ENCODE results near the gene TFDP2. TPM values are rescaled to one million over a fixed set of nuclear protein-coding genes. Genes with fewer than 3 reads are reported as not detected.

Gene TFDP2
- total RNA-seq, 2 experiments from 2014 or later = 99.9 to 169 TPM

DNA sequence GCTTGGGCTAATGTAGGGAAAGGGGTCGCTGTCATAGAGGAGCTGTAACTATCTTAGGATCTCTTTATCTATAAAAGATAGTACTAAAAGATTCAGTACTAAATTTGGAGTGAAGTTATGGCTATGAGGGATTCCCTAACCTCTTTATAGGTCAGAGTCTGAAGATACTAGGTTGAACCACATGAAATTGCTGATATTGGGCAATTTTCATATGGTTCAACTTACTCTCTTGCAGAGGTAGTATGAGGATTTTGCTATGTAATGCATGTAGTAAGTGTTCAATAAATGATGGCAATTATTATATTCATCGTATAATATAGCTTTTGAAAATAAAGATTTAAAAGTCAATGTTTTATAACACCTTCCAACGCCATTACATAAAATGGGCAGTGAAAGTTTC is 1.9 kb upstream of the TFDP2 start:
- no peak for DNase-seq (ENCODE audit: low spot score)
- ChIA-PET POLR2A (interaction anchor here (0.6 to 1.1 kb wide), 4 partner anchors 14 to 85 kb away, joined by 3 to 5 read pairs (median 4); no protein-coding TSS in a partner anchor), CTCF (ENCODE audit: unreplicated experiment) (no interaction called here)
- Histone ChIP-seq H3K9me3 (ENCODE audit: low read length) (no peaks in the 10 kb centered on the region), H3K79me2 (ENCODE audit: insufficient read depth, low read depth, low read length) (peaks cover 27% of the 10 kb centered on the region), H2AFZ (ENCODE audit: low read length) (no peak overlapping the region), H3K4me3 (ENCODE audit: low read depth, low read length, poor library complexity, severe bottlenecking) (no peak overlapping the region), H3K36me3 (ENCODE audit: insufficient read depth, low read length) (no peaks in the 10 kb centered on the region), H4K20me1 (ENCODE audit: insufficient read depth, low read length) (no peaks in the 10 kb centered on the region), H3K27ac (ENCODE audit: low read depth, low read length, poor library complexity, severe bottlenecking) (no peak overlapping the region), H3K9me2 (ENCODE audit: insufficient read depth, low read length) (no peaks in the 10 kb centered on the region), H3K4me2 (ENCODE audit: low read length) (no peak overlapping the region), H3K4me1 (ENCODE audit: insufficient read depth, low read length, poor library complexity, severe bottlenecking) (peaks cover 16% of the 10 kb centered on the region)
- no TSS peak for BruUV-seq (replicated peaks)
- intact Hi-C loops (cut with micrococcal nuclease; ENCODE audit: unreplicated experiment) = no loop called here
- TF ChIP-seq EZH2phosphoT487 (IDR thresholded peaks at IDR 0.05; ENCODE audit: borderline replicate concordance, low read depth, low read length) = no peak
- TF ChIP-seq, protein P1, sequence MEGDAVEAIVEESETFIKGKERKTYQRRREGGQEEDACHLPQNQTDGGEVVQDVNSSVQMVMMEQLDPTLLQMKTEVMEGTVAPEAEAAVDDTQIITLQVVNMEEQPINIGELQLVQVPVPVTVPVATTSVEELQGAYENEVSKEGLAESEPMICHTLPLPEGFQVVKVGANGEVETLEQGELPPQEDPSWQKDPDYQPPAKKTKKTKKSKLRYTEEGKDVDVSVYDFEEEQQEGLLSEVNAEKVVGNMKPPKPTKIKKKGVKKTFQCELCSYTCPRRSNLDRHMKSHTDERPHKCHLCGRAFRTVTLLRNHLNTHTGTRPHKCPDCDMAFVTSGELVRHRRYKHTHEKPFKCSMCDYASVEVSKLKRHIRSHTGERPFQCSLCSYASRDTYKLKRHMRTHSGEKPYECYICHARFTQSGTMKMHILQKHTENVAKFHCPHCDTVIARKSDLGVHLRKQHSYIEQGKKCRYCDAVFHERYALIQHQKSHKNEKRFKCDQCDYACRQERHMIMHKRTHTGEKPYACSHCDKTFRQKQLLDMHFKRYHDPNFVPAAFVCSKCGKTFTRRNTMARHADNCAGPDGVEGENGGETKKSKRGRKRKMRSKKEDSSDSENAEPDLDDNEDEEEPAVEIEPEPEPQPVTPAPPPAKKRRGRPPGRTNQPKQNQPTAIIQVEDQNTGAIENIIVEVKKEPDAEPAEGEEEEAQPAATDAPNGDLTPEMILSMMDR (conservative IDR thresholded peaks at IDR 0.05; ENCODE audit: low read length) = no peak

DNA sequence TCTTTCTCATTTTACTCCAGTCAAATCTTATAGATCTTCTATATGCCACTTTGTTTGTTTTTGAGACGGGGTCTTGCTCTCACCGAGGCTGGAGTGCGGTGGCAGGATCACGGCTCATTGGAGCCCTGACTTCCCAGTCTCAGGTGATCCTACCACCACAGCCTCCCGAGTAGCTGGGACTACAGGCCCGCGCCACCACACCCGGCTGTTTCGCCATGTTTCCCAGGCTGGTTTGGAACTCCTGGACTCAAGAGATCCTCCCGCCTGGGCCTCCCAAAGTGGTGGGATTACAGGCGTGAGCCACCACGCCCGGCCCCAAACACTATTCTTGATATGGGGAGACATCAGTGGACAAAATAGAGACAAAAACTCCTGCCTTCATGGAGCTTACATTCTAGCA is 927 bp upstream of the TFDP2 start:
- Histone ChIP-seq H3K9me2 (ENCODE audit: insufficient read depth, low read length) (no peaks in the 10 kb centered on the region), H3K36me3 (ENCODE audit: insufficient read depth, low read length) (no peaks in the 10 kb centered on the region), H3K4me2 (ENCODE audit: low read length) (no peak overlapping the region), H3K4me1 (ENCODE audit: insufficient read depth, low read length, poor library complexity, severe bottlenecking) (peaks cover 25% of the 10 kb centered on the region), H3K79me2 (ENCODE audit: insufficient read depth, low read depth, low read length) (peaks cover 37% of the 10 kb centered on the region), H3K27ac (ENCODE audit: low read depth, low read length, poor library complexity, severe bottlenecking) (no peak overlapping the region), H3K4me3 (ENCODE audit: low read depth, low read length, poor library complexity, severe bottlenecking) (no peak overlapping the region), H3K9me3 (ENCODE audit: low read length) (no peaks in the 10 kb centered on the region), H2AFZ (ENCODE audit: low read length) (no peak overlapping the region), H4K20me1 (ENCODE audit: insufficient read depth, low read length) (no peaks in the 10 kb centered on the region)
- BruUV-seq (replicated peaks) = no TSS peak
- POLR2A ChIA-PET = interaction anchor here (0.5 kb wide), 1 partner anchor 68 kb away, joined by 5 read pairs; no protein-coding TSS in a partner anchor
- CTCF ChIA-PET (ENCODE audit: unreplicated experiment) = interaction anchor here (0.6 kb wide), 1 partner anchor 362 kb away, joined by 3 read pairs; no protein-coding TSS in a partner anchor
- DNase-seq (ENCODE audit: low spot score) = no peak
- no peak for TF ChIP-seq EZH2phosphoT487 (IDR thresholded peaks at IDR 0.05; ENCODE audit: borderline replicate concordance, low read depth, low read length)
- TF ChIP-seq, protein P1 (conservative IDR thresholded peaks at IDR 0.05; ENCODE audit: low read length) = no peak
- intact Hi-C loops (cut with micrococcal nuclease; ENCODE audit: unreplicated experiment) = no loop called here

DNA sequence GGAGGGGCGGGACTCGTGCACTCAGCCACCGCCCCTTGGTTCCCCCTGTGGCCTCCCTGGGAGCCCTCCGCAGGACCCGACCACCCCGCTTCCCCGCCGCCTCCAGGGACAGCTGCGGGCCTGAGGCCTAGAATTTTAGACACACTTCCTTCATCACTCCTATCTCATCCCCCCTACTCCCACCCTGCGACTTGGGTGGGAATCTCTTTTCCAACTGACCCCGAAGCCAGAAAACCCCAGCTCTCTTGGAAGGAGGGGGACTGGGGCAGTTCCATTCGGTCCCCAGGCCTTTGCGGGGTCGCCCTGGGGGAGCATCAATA is 289 bp upstream of the TFDP2 start:
- intact Hi-C loops (cut with micrococcal nuclease; ENCODE audit: unreplicated experiment) = loop anchor here (2.0 kb wide), 2 partner anchors 127 to 273 kb away; partner anchors contain the start of gene ATP1B3
- ChIA-PET CTCF (ENCODE audit: unreplicated experiment) (interaction anchor here (0.6 kb wide), 1 partner anchor 361 kb away, joined by 3 read pairs; no protein-coding TSS in a partner anchor), POLR2A (interaction anchor here (0.6 to 1.2 kb wide), 4 partner anchors 15 to 272 kb away, joined by 3 to 8 read pairs (median 4); no protein-coding TSS in a partner anchor)
- no peak for TF ChIP-seq EZH2phosphoT487 (IDR thresholded peaks at IDR 0.05; ENCODE audit: borderline replicate concordance, low read depth, low read length)
- TF ChIP-seq, protein P1 (conservative IDR thresholded peaks at IDR 0.05; ENCODE audit: low read length) = no peak
- Histone ChIP-seq H3K9me3 (ENCODE audit: low read length) (no peaks in the 10 kb centered on the region), H4K20me1 (ENCODE audit: insufficient read depth, low read length) (no peaks in the 10 kb centered on the region), H3K4me2 (ENCODE audit: low read length) (peak overlapping the region; percentile 87), H3K4me3 (ENCODE audit: low read depth, low read length, poor library complexity, severe bottlenecking) (peak overlapping the region; percentile 77), H3K27ac (ENCODE audit: low read depth, low read length, poor library complexity, severe bottlenecking) (no peak overlapping the region), H3K4me1 (ENCODE audit: insufficient read depth, low read length, poor library complexity, severe bottlenecking) (peaks cover 30% of the 10 kb centered on the region), H3K9me2 (ENCODE audit: insufficient read depth, low read length) (no peaks in the 10 kb centered on the region), H2AFZ (ENCODE audit: low read length) (peak overlapping the region; percentile 90), H3K79me2 (ENCODE audit: insufficient read depth, low read depth, low read length) (peaks cover 43% of the 10 kb centered on the region), H3K36me3 (ENCODE audit: insufficient read depth, low read length) (no peaks in the 10 kb centered on the region)
- no TSS peak for BruUV-seq (replicated peaks)
- no peak for DNase-seq (ENCODE audit: low spot score)
